GM18502 (cell line): Measurements from ENCODE around the gene DNAJC6.
"Not testable (repeated sequence)": the region's sequence is repeated elsewhere in the genome, so short reads cannot be mapped to it uniquely, and the experiment has no call there.

Source experiments
- ATAC-seq: cut with Tn5 transposase; IDR thresholded peaks from one replicate; pipeline ENCODE4 v1.9.1; 2021; ENCODE audit warnings: mild to moderate bottlenecking; ENCODE audit not compliant: unreplicated experiment, poor library complexity

DNAJC6 gene

GRCh38 chr1:65423884-65424572, 114.7 kb downstream of the DNAJC6 start:
- no peak for ATAC-seq

- ATAC-seq = no peak
Measured at GRCh38 chr1:65424573-65424889, 115.2 kb downstream of the DNAJC6 start.

GRCh38 chr1:65425006-65425405, 115.7 kb downstream of the DNAJC6 start:
- ATAC-seq = no peak

GRCh38 chr1:65425697-65426096, 116.4 kb downstream of the DNAJC6 start:
- no peak for ATAC-seq

- no peak for ATAC-seq
Measured at GRCh38 chr1:65429078-65429477, 119.7 kb downstream of the DNAJC6 start.

- no peak for ATAC-seq
Measured at GRCh38 chr1:65429806-65430205, 120.5 kb downstream of the DNAJC6 start.

GRCh38 chr1:65431111-65431705, 121.9 kb downstream of the DNAJC6 start:
- ATAC-seq = peak; percentile 73

- no peak for ATAC-seq
Measured at GRCh38 chr1:65432918-65433317, 123.6 kb downstream of the DNAJC6 start.

GRCh38 chr1:65434255-65434654, 124.9 kb downstream of the DNAJC6 start:
- ATAC-seq = no peak

- no peak for ATAC-seq
Measured at GRCh38 chr1:65434760-65435159, 125.4 kb downstream of the DNAJC6 start.

GRCh38 chr1:65435987-65436386, 126.6 kb downstream of the DNAJC6 start:
- ATAC-seq = no peak

GRCh38 chr1:65437616-65438015, 128.3 kb downstream of the DNAJC6 start:
- no peak for ATAC-seq

- ATAC-seq = no peak
Measured at GRCh38 chr1:65440322-65440900, 131.1 kb downstream of the DNAJC6 start.

- no peak for ATAC-seq
Measured at GRCh38 chr1:65440915-65441314, 131.6 kb downstream of the DNAJC6 start.

- no peak for ATAC-seq
Measured at GRCh38 chr1:65441464-65441863, 132.1 kb downstream of the DNAJC6 start.

GRCh38 chr1:65442442-65442841, 133.1 kb downstream of the DNAJC6 start:
- ATAC-seq = no peak

GRCh38 chr1:65443647-65444046, 134.3 kb downstream of the DNAJC6 start:
- ATAC-seq = no peak

GRCh38 chr1:65444128-65444640, 134.8 kb downstream of the DNAJC6 start:
- no peak for ATAC-seq

- ATAC-seq = no peak
Measured at GRCh38 chr1:65445837-65446236, 136.5 kb downstream of the DNAJC6 start.

- ATAC-seq = no peak
Measured at GRCh38 chr1:65449214-65449823, 140.0 kb downstream of the DNAJC6 start.

GRCh38 chr1:65455678-65456077, 146.3 kb downstream of the DNAJC6 start:
- ATAC-seq = not testable (repeated sequence)
